IMR-90 (cell line): ENCODE results near the gene NTF3.

Source experiments
- CTCF ChIP-seq: conservative IDR thresholded peaks from 2 replicates; pipeline ENCODE4 v1.5.1; 2012; ENCODE audit warnings: mild to moderate bottlenecking, low read depth, low read length, improper control_type of control experiment
- FOS ChIP-seq: fragments of 150-350 bp; IDR thresholded peaks from 2 replicates; pipeline ENCODE4 v1.6.1; 2016; ENCODE audit warnings: low read depth, low read length

DNA sequence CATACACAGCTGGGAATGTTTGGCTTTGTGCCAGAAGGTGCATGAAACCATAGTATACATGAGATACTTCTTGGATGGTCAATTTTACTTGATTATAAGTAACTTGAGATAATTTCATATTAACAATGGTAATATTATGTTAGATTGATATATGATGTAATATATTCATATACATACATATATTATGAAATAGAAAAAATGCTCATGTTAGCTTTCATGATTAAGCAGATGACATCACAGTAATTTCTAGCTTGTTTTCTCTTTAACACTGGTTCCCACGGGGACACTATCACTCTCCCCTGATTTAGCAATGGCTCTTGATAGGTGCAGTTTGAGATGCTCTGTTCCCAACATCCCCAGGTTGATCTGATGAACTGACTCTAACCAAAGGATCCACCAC, 35.4 kb upstream of the NTF3 start:
- TF ChIP-seq FOS (no peak), CTCF (no peak)
